Lower lobe of right lung (tissue), 2 donors: ENCODE measurements around the gene ZBTB44. TPM values are rescaled to one million over a fixed set of nuclear protein-coding genes. Genes with fewer than 3 reads are reported as not detected.

Experiments
- ATAC-seq, 2 donors: fragments of 200-7000 bp; cut with Tn5 transposase; one replicate each; pipeline ENCODE4 v1.9.1; 2020 to 2022; ENCODE audit warnings: mild to moderate bottlenecking in 2 of 2, moderate library complexity in 2 of 2
- DNase-seq: peaks from one replicate; pipeline ENCODE4 v3.0.0-alpha.2; 2020
- H3K27ac ChIP-seq: fragments of 200-600 bp; one replicate; pipeline ENCODE4 v1.8.0; 2022
- H3K27me3 ChIP-seq: fragments of 200-600 bp; one replicate; pipeline ENCODE4 v1.8.0; 2022; ENCODE audit warnings: low read depth
- H3K36me3 ChIP-seq: fragments of 200-600 bp; one replicate; pipeline ENCODE4 v1.8.0; 2022; ENCODE audit warnings: mild to moderate bottlenecking
- H3K4me1 ChIP-seq: fragments of 200-600 bp; one replicate; pipeline ENCODE4 v1.8.0; 2022
- H3K4me3 ChIP-seq: fragments of 200-600 bp; one replicate; pipeline ENCODE4 v1.8.0; 2022; ENCODE audit warnings: mild to moderate bottlenecking
- H3K9me3 ChIP-seq: fragments of 200-600 bp; one replicate; pipeline ENCODE4 v1.8.0; 2022
- intact Hi-C: fragments of 100-400 bp; cut with DNase I; formaldehyde crosslinking; loops from one replicate; pipeline ENCODE4 v1.11.0; 2022
- total RNA-seq: library from RNA; stranded (reverse); fragmentation: NEBNext Ultra II Directional; extraction: Animal tissue kit (Norgen Biotek cat#: 25700); gene quantifications from one replicate; pipeline ENCODE4 v1.2.1, GENCODE V29; 2021
- TF ChIP-seq, protein P1 (sequence below): fragments of 200-600 bp; IDR thresholded peaks from one replicate; pipeline ENCODE4 v1.8.0; 2022; ENCODE audit warnings: antibody characterized with exemption, mild to moderate bottlenecking
- donor health status: DM: no; HTN: yes; CAD: no; lungs with severe emphysema.

Gene ZBTB44
- total RNA-seq, 1 donor from 2014 or later, result 59.8 TPM

DNA sequence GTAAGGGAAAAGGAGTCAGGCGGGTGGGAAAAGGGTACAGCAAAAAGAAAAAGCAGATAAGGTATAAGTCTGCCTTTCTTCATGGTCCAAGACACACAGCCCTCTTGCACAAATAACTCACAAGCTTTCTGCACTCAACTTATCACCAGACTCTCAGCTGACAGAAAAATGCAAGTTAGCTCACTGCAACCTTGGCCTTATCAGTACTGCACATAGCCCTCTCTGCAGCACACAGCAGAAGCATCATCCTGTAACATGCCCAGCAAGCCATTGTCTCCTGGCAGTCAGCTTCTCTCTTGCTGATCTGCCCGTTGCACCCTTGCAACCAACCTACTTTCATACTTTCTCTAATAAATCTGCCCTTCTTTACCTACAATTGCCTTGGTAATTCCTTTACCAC lies 5.8 kb downstream of the ZBTB44 start:
- no peak for DNase-seq

GRCh38 chr11:130308059-130308458 lies 6.7 kb downstream of the ZBTB44 start:
- intact Hi-C loops, result no loop called here
- no peak for ATAC-seq
- TF ChIP-seq, protein P1, sequence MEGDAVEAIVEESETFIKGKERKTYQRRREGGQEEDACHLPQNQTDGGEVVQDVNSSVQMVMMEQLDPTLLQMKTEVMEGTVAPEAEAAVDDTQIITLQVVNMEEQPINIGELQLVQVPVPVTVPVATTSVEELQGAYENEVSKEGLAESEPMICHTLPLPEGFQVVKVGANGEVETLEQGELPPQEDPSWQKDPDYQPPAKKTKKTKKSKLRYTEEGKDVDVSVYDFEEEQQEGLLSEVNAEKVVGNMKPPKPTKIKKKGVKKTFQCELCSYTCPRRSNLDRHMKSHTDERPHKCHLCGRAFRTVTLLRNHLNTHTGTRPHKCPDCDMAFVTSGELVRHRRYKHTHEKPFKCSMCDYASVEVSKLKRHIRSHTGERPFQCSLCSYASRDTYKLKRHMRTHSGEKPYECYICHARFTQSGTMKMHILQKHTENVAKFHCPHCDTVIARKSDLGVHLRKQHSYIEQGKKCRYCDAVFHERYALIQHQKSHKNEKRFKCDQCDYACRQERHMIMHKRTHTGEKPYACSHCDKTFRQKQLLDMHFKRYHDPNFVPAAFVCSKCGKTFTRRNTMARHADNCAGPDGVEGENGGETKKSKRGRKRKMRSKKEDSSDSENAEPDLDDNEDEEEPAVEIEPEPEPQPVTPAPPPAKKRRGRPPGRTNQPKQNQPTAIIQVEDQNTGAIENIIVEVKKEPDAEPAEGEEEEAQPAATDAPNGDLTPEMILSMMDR, result no peak
- Histone ChIP-seq H3K27ac (no peak overlapping the region), H3K4me3 (no peak overlapping the region), H3K9me3 (peaks cover 4% of the 10 kb centered on the region), H3K36me3 (no peaks in the 10 kb centered on the region), H3K4me1 (peaks cover 44% of the 10 kb centered on the region), H3K27me3 (no peaks in the 10 kb centered on the region)
- DNase-seq, result no peak

More for the DNA sequence above, 5.8 kb downstream of the ZBTB44 start:
- Histone ChIP-seq H3K9me3 (peaks cover 4% of the 10 kb centered on the region), H3K4me1 (peaks cover 49% of the 10 kb centered on the region), H3K36me3 (no peaks in the 10 kb centered on the region), H3K4me3 (no peak overlapping the region), H3K27ac (no peak overlapping the region), H3K27me3 (no peaks in the 10 kb centered on the region)
- TF ChIP-seq, protein P1, result no peak
- no peak for ATAC-seq
- intact Hi-C loops, result no loop called here

DNA sequence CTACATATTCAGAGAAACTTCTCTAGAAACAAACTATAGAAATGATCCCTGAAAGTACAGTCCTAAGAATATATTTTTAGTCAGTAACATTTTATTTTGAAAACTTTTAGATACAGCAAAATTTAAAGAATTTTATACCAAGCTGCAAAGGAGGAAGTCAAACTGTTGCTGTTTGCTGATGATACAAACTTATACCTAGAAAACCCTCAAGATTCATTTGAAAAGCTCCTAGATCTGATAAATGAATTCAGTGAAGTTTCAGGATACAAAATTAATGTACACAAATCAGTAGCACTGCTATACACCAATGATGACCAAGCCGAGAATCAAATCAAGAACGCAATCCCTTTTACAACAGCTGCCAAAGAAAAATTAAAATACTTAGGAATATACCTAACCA lies 10.1 kb downstream of the ZBTB44 start:
- H3K9me3 ChIP-seq, result peaks cover 4% of the 10 kb centered on the region
- intact Hi-C loops, result no loop called here
- ATAC-seq (no peak), DNase-seq (no peak)
- H3K36me3 ChIP-seq, result no peaks in the 10 kb centered on the region
- no peak overlapping the region for H3K27ac ChIP-seq
- TF ChIP-seq, protein P1, result no peak
- peaks cover 14% of the 10 kb centered on the region for H3K4me1 ChIP-seq
- no peak overlapping the region for H3K4me3 ChIP-seq
- no peaks in the 10 kb centered on the region for H3K27me3 ChIP-seq

GRCh38 chr11:130301002-130301401 lies 13.7 kb downstream of the ZBTB44 start:
- no peak overlapping the region for H3K27ac ChIP-seq
- H3K36me3 ChIP-seq, result peaks cover under 1% of the 10 kb centered on the region
- intact Hi-C loops, result no loop called here
- DNase-seq (no peak), ATAC-seq (no peak)
- no peak overlapping the region for H3K4me3 ChIP-seq
- H3K4me1 ChIP-seq, result no peaks in the 10 kb centered on the region
- H3K9me3 ChIP-seq, result peaks cover 4% of the 10 kb centered on the region
- no peaks in the 10 kb centered on the region for H3K27me3 ChIP-seq
- TF ChIP-seq, protein P1, result no peak

DNA sequence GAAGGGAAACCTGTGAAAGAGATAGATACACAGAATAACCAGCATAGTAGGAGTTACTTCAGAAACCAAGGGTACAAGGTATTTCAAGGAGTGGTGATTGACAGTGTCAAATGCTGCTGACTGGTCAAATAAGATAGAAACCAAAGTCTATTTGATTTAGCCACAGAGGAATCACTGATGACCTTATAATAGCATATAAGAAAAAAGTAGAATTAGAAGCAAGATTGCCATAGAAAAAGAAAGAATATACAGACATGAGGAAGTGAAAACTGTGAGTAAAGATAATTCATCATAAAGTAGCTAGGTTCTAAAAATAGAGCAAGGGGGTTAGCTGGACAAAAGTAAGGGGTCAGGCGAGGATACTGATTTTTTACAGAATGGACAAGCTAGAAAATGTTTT lies 14.2 kb downstream of the ZBTB44 start:
- TF ChIP-seq, protein P1, result no peak
- H3K4me1 ChIP-seq, result no peaks in the 10 kb centered on the region
- intact Hi-C loops, result no loop called here
- ATAC-seq (no peak), DNase-seq (no peak)
- no peaks in the 10 kb centered on the region for H3K27me3 ChIP-seq
- peaks cover 4% of the 10 kb centered on the region for H3K9me3 ChIP-seq
- no peak overlapping the region for H3K4me3 ChIP-seq
- H3K36me3 ChIP-seq, result peaks cover 5% of the 10 kb centered on the region
- no peak overlapping the region for H3K27ac ChIP-seq

DNA sequence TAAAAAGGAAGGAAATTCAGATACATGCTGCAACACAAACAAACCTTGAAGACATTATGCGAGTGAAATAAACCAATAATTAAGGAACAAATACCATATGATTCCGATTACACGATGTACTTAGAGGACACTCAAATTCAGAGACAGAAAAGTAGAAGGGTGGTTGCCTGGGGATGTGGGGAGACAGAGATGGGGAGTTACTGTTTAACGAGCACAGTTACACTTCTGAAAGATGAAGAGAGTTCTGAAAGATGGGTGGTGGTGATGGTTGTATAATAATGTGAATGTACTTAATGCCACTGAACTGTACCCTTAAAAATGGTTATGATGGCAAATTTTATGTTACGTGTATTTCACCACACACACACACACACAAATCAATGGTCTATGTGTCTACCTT lies 14.7 kb downstream of the ZBTB44 start:
- Histone ChIP-seq H3K36me3 (peaks cover 7% of the 10 kb centered on the region), H3K4me1 (no peaks in the 10 kb centered on the region), H3K27ac (no peak overlapping the region), H3K27me3 (no peaks in the 10 kb centered on the region), H3K4me3 (no peak overlapping the region), H3K9me3 (no peaks in the 10 kb centered on the region)
- no peak for DNase-seq
- TF ChIP-seq, protein P1, result no peak
- intact Hi-C loops, result no loop called here
- no peak for ATAC-seq
